Right renal cortex interstitium (tissue), 3 donors: Measurements from ENCODE around the gene THPO. TPM values are rescaled to one million over a fixed set of nuclear protein-coding genes. Genes with fewer than 3 reads are reported as not detected.

ENCODE experiments used
- DNase-seq, 3 donors: peaks; one replicate each; pipeline ENCODE4 v3.0.0-alpha.2; 2013; ENCODE audit warnings: low read depth in 3 of 3, low spot score in 2 of 3
- polyA plus RNA-seq, 3 donors: library from polyadenylated mRNA; unstranded; fragments of 120-200 nt; gene quantifications; one replicate each; pipeline ENCODE4 v1.2.1, GENCODE V29; 2013; ENCODE audit not compliant: insufficient read length in 3 of 3

THPO gene
- polyA plus RNA-seq, 3 donors, result 2.0 to 3.1 (median 2.4) TPM

GRCh38 chr3:184368586-184369183 is 9.3 kb downstream of the THPO start:
- no peak for DNase-seq

GRCh38 chr3:184368116-184368515 is 9.9 kb downstream of the THPO start:
- no peak for DNase-seq

- DNase-seq, result no peak
Measured at GRCh38 chr3:184366619-184367289, 11.3 kb downstream of the THPO start.

- DNase-seq, result peak; percentile 94 to 96 (median 96)
Measured at GRCh38 chr3:184362668-184363546, 15.1 kb downstream of the THPO start.

GRCh38 chr3:184361932-184362667 is 15.9 kb downstream of the THPO start:
- no peak for DNase-seq

- DNase-seq, result peak in 2 of 3 donors; percentile 55 to 71
Measured at GRCh38 chr3:184361532-184361931, 16.5 kb downstream of the THPO start, which contains the start of the genes CLCN2 and POLR2H. Gene CLCN2 (minus strand): TSS chr3:184361605. CDS start chr3:184361479, 126 bp downstream. Gene POLR2H (plus strand): TSS chr3:184361710. CDS start chr3:184363493, 1,783 bp downstream.

- DNase-seq, result no peak
Measured at GRCh38 chr3:184360929-184361531, 17.0 kb downstream of the THPO start.

- no peak for DNase-seq
Measured at GRCh38 chr3:184360070-184360928, 17.7 kb downstream of the THPO start.

GRCh38 chr3:184359610-184360009 is 18.4 kb downstream of the THPO start:
- DNase-seq, result no peak

GRCh38 chr3:184358921-184359350 is 19.1 kb downstream of the THPO start:
- no peak for DNase-seq

GRCh38 chr3:184358124-184358767 is 19.8 kb downstream of the THPO start:
- DNase-seq, result no peak

GRCh38 chr3:184357248-184358123 is 20.5 kb downstream of the THPO start:
- DNase-seq, result no peak

GRCh38 chr3:184355261-184356040 is 22.6 kb downstream of the THPO start:
- no peak for DNase-seq

- no peak for DNase-seq
Measured at GRCh38 chr3:184354754-184355153, 23.3 kb downstream of the THPO start.

GRCh38 chr3:184354121-184354728 is 23.8 kb downstream of the THPO start:
- no peak for DNase-seq

- DNase-seq, result no peak
Measured at GRCh38 chr3:184353546-184353941, 24.5 kb downstream of the THPO start.
